OCI-LY3 (cell line): ENCODE measurements around the gene GLP2R.

Experiments used
- H2AFZ ChIP-seq: fragments of 200-600, 300-600 bp; shearing (Covaris generic); 2 replicates; pipeline ENCODE4 v1.6.0; 2014; ENCODE audit warnings: antibody characterized with exemption, low read depth, low read length
- H3K27ac ChIP-seq: fragments of 200-600, 300-600 bp; sonication (generic); 2 replicates; pipeline ENCODE4 v1.5.1; 2014; ENCODE audit warnings: mild to moderate bottlenecking, low read length, moderate library complexity, mixed read lengths
- H3K27me3 ChIP-seq: fragments of 200-600, 300-600 bp; sonication (generic); 2 replicates; pipeline ENCODE4 v1.6.1; 2014; ENCODE audit warnings: low read depth, low read length, mixed read lengths
- H3K36me3 ChIP-seq: fragments of 200-600, 300-600 bp; sonication (generic); replicated peaks from 2 replicates; pipeline ENCODE3; 2014; ENCODE audit warnings: low read depth, low read length, mixed read lengths
- H3K4me1 ChIP-seq: fragments of 300-600, 200-600 bp; sonication (generic); 2 replicates; pipeline ENCODE4 v1.6.1; 2014; ENCODE audit warnings: low read length, mixed read lengths
- H3K4me2 ChIP-seq: fragments of 200-600, 300-600 bp; sonication (generic); 2 replicates; pipeline ENCODE4 v1.6.1; 2014; ENCODE audit warnings: low read length, mixed read lengths
- H3K4me3 ChIP-seq: fragments of 300-600, 200-600 bp; sonication (generic); 2 replicates; pipeline ENCODE4 v1.5.1; 2014; ENCODE audit warnings: antibody characterized with exemption, mild to moderate bottlenecking, low read length, moderate library complexity
- H3K79me2 ChIP-seq: fragments of 300-600, 200-600 bp; shearing (Covaris generic); 2 replicates; pipeline ENCODE4 v1.6.1; 2014; ENCODE audit warnings: mild to moderate bottlenecking, low read length, mixed read lengths
- H3K9ac ChIP-seq: fragments of 300-600, 200-600 bp; shearing (Covaris generic); 2 replicates; pipeline ENCODE4 v1.6.0; 2014; ENCODE audit warnings: mild to moderate bottlenecking, low read length, moderate library complexity
- H3K9me3 ChIP-seq: fragments of 200-600, 300-600 bp; shearing (Covaris generic); 2 replicates; pipeline ENCODE4 v1.6.1; 2014; ENCODE audit warnings: low read length, mixed read lengths; ENCODE audit not compliant: insufficient read depth
- H4K20me1 ChIP-seq: fragments of 200-600, 300-600 bp; sonication (generic); 2 replicates; pipeline ENCODE4 v1.6.1; 2016; ENCODE audit warnings: low read length, mixed read lengths; ENCODE audit not compliant: insufficient read depth
- CTCF ChIP-seq: fragments of 200-600, 300-600 bp; sonication (generic); IDR thresholded peaks from 2 replicates; pipeline ENCODE4 v1.5.1; 2014; ENCODE audit warnings: antibody characterized with exemption, low read length, low read depth
- EZH2phosphoT487 ChIP-seq: fragments of 200-600 bp; shearing (Covaris generic); IDR thresholded peaks from 2 replicates; pipeline ENCODE4 v1.6.1; 2018; ENCODE audit warnings: antibody characterized with exemption, mixed run types, low read depth

GLP2R gene

GRCh38 chr17:9865586-9865985, 39.9 kb downstream of the GLP2R start:
- no peaks in the 10 kb centered on the region for H3K27me3 ChIP-seq
- no peak overlapping the region for H3K4me2 ChIP-seq
- no peak for TF ChIP-seq CTCF
- TF ChIP-seq EZH2phosphoT487: no peak
- no peaks in the 10 kb centered on the region for H3K79me2 ChIP-seq
- no peak overlapping the region for H3K27ac ChIP-seq
- H3K4me3 ChIP-seq: no peak overlapping the region
- H3K9me3 ChIP-seq: no peaks in the 10 kb centered on the region
- no peaks in the 10 kb centered on the region for H3K4me1 ChIP-seq
- no peaks in the 10 kb centered on the region for H4K20me1 ChIP-seq
- no peak overlapping the region for H3K9ac ChIP-seq
- no peaks in the 10 kb centered on the region for H3K36me3 ChIP-seq
- no peak overlapping the region for H2AFZ ChIP-seq

GRCh38 chr17:9868552-9868951, 42.8 kb downstream of the GLP2R start:
- TF ChIP-seq EZH2phosphoT487: no peak
- TF ChIP-seq CTCF: no peak
- Histone ChIP-seq H3K27ac (no peak overlapping the region), H3K4me1 (no peaks in the 10 kb centered on the region)

GRCh38 chr17:9872852-9873251, 47.1 kb downstream of the GLP2R start:
- H3K4me3 ChIP-seq: no peak overlapping the region
- TF ChIP-seq CTCF: no peak
- no peak for TF ChIP-seq EZH2phosphoT487
- H3K9ac ChIP-seq: no peak overlapping the region
- no peak overlapping the region for H2AFZ ChIP-seq
- H3K4me1 ChIP-seq: no peaks in the 10 kb centered on the region
- H3K4me2 ChIP-seq: no peak overlapping the region
- no peaks in the 10 kb centered on the region for H3K36me3 ChIP-seq
- H3K27me3 ChIP-seq: no peaks in the 10 kb centered on the region
- no peaks in the 10 kb centered on the region for H3K9me3 ChIP-seq
- H4K20me1 ChIP-seq: no peaks in the 10 kb centered on the region
- no peaks in the 10 kb centered on the region for H3K79me2 ChIP-seq
- H3K27ac ChIP-seq: no peak overlapping the region

More at GRCh38 chr17:9868552-9868951, 42.8 kb downstream of the GLP2R start:
- Histone ChIP-seq H3K9me3 (no peaks in the 10 kb centered on the region), H3K9ac (no peak overlapping the region), H4K20me1 (no peaks in the 10 kb centered on the region), H3K79me2 (no peaks in the 10 kb centered on the region), H3K4me3 (no peak overlapping the region), H2AFZ (no peak overlapping the region), H3K36me3 (no peaks in the 10 kb centered on the region), H3K4me2 (no peak overlapping the region), H3K27me3 (no peaks in the 10 kb centered on the region)

GRCh38 chr17:9874722-9875121, 49.0 kb downstream of the GLP2R start:
- H3K27me3 ChIP-seq: no peaks in the 10 kb centered on the region
- H3K4me2 ChIP-seq: no peak overlapping the region
- no peaks in the 10 kb centered on the region for H3K9me3 ChIP-seq
- no peaks in the 10 kb centered on the region for H3K4me1 ChIP-seq
- no peaks in the 10 kb centered on the region for H3K79me2 ChIP-seq
- TF ChIP-seq EZH2phosphoT487 (no peak), CTCF (no peak)
- no peak overlapping the region for H2AFZ ChIP-seq
- H3K9ac ChIP-seq: no peak overlapping the region
- no peaks in the 10 kb centered on the region for H3K36me3 ChIP-seq
- H4K20me1 ChIP-seq: no peaks in the 10 kb centered on the region
- H3K4me3 ChIP-seq: no peak overlapping the region
- no peak overlapping the region for H3K27ac ChIP-seq
